ENCODE data around the gene RHBDD2.

DNA sequence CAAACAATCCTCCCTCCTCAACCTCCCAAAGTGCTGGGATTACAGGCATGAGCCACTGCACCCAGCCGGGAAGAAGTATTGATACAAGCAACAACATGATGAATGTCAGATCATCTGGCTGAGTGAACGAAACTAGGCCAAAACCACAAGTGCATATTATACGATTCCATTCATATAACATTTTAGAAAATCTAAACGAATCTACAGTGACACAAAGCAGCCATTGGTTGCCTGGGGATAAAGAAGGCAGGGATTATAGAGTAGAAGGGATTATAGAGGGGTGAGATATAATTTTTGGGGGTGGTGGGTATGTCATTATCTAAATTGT, 11.5 kb upstream of the RHBDD2 start:
- no peak for TF ChIP-seq CTCF (IDR thresholded peaks at IDR 0.05; ENCODE audit: extremely low read depth in 1 of 2, insufficient read depth in 1 of 2, low read depth in 1 of 2, low read length in 2 of 2)
- TF ChIP-seq EZH2 (IDR thresholded peaks at IDR 0.05; ENCODE audit: borderline replicate concordance, low read depth, low read length, severe bottlenecking) = no peak
- no peak for TF ChIP-seq POLR2A (IDR thresholded peaks at IDR 0.05; ENCODE audit: low read depth, low read length)
- no peak for TF ChIP-seq POLR2AphosphoS5 (IDR thresholded peaks at IDR 0.05; ENCODE audit: insufficient read depth, low read depth, low read length)
- no peak for TF ChIP-seq MAX (IDR thresholded peaks at IDR 0.05; ENCODE audit: insufficient read depth, insufficient read length)
- TF ChIP-seq MYC (IDR thresholded peaks at IDR 0.05; ENCODE audit: low read depth, low read length) = no peak
- no peak for TF ChIP-seq GATA2 (IDR thresholded peaks at IDR 0.05; ENCODE audit: insufficient read depth, insufficient read length, low read depth, low read length)
- TF ChIP-seq FOS (IDR thresholded peaks at IDR 0.05; ENCODE audit: borderline replicate concordance, insufficient read depth, low read length) = no peak
- TF ChIP-seq JUN (IDR thresholded peaks at IDR 0.05; ENCODE audit: borderline replicate concordance, insufficient read depth, insufficient read length, low read depth) = no peak
